Cerebellar nuclear complex (tissue), 1 donor: Measurements from ENCODE around the gene DDX51.

ENCODE experiments used
- DNase-seq, 2 experiments: peaks; one replicate each; lab custom pipeline; 2025; lab: John Stamatoyannopoulos, UW

The DDX51 gene

GRCh38 chr12:132166801-132167591 lies 22.9 kb upstream of the DDX51 start:
- no peak for DNase-seq

GRCh38 chr12:132166093-132166492 lies 22.0 kb upstream of the DDX51 start:
- DNase-seq: no peak

DNA sequence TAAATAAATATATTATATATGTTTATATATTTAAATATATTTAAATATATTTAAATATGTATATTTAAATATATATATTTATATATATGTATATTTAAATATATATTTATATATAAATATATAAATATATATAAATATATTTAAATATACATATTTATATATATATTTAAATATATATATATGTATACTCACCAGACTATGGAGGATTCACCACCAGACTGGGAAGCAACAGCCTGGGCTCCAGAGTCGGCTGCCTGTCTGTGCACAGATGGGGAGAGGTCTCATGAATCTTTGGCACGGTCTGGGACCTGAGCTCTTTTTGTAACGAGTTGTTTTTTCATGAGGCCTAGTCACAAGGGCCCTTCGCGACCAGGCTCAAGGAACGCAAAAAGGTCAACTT lies 21.5 kb upstream of the DDX51 start:
- no peak for DNase-seq

- no peak for DNase-seq
Measured at GRCh38 chr12:132164426-132164825, 20.3 kb upstream of the DDX51 start.

DNA sequence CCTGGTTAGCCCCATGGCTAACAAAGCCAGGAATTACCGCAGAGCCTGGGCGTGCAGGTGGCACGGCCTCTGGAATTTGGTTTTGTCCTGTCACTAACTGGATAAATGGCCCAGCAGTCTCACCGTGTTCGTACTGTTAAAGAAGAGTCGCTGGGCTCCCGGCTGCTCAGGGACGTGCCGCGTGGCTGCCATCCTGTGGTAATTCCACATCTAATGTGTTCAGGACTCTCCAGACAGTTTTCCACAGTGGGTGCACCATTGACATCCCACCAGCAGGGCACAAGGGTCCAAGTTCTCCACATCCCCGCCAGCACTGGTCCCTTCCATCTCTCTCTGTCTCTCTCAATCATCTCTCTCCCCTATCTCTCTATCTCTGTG lies 19.8 kb upstream of the DDX51 start:
- DNase-seq: no peak

DNA sequence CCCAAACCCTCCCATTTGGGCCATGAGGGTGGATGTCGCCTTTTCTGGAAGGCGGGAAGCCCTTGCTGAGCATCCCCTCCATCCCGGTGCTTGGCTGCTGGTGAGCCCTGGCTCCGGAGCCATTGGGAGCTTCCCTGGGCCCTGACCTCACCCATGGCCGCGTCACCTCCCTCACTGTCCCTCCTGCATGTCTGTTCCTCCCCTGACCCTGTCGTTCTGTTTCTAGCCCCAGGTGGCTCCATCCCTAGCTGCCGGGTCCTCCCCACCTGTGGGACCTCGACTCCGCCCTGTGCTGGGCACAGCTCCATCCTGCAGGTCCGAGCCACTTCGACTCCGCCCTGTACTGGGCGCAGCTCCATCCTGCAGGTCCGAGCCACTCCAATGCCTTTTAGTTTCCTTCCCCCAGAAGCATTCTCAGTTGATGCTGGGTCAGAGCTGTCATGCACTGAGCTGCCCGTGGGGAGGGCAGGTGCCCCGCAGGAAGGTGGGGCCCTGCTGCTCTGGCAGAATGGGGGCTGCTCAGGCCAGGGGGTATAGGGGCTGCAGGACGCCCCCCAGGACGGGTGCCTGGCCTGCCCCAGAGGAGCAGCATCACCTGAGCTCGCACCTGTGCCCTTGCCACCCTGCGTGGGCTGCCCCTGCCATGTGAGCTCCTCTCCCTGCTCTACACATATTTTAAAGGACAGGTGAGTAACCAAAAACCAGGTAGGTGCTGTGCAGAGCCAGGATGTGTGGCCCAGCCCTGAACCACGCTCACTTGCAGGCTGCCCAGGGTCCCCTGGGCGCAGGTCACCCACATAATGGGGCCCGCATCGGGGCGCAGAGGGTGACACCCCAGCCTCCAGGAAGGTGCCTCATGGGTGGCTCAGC lies 19.2 kb upstream of the DDX51 start:
- no peak for DNase-seq

DNA sequence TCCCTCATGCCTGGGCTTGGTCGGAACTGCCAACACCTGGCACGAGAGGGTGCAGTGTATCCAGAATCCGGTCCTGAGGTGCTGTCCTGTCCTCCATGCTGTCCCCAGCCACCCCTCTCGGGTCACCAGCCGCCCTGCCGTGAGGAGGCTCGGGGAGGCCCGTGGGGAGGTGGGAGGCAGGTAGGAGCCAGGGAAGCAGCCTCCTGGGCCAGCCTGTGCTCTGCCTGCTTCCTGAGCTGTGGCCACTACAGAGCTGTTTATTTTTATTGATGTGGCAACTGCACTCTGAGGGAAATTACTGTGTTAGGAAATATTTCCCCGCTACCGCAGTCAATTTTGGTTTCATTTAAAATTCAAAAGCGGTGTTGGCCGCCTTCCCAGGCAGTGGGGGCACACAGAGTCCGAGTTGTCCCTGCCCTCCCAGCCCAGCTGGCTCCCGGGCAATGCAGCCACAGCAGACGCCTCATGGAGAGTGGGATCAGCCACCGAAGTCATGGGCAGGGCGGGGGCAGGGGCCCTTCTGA lies 18.5 kb upstream of the DDX51 start:
- DNase-seq: no peak

- DNase-seq: no peak
Measured at GRCh38 chr12:132161796-132162507, 17.8 kb upstream of the DDX51 start.

GRCh38 chr12:132161036-132161781 lies 17.1 kb upstream of the DDX51 start:
- no peak for DNase-seq

- no peak for DNase-seq
Measured at GRCh38 chr12:132160601-132161035, 16.5 kb upstream of the DDX51 start.

DNA sequence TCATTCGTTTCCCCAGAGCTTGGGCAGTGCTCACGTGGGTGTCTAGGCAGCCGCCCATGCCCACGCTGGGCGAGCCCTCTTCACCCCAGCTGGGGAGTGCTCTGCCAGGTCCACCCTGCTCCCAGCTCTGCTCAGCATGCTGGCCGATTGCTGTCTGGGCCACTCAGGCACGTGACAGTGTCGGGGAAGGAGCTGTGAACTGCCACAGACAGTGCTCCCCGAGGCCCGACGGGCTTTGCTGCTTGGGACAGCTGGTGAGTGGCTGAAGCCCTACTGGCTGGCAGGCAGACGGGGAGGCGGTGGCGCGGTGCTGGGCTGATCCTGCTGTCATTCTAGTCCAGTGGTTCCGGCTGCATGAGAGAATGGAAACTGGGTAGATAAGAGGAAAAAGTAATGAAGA lies 15.9 kb upstream of the DDX51 start:
- no peak for DNase-seq

GRCh38 chr12:132159555-132160003 lies 15.5 kb upstream of the DDX51 start:
- DNase-seq: no peak

- no peak for DNase-seq
Measured at GRCh38 chr12:132158677-132159554, 14.8 kb upstream of the DDX51 start.

DNA sequence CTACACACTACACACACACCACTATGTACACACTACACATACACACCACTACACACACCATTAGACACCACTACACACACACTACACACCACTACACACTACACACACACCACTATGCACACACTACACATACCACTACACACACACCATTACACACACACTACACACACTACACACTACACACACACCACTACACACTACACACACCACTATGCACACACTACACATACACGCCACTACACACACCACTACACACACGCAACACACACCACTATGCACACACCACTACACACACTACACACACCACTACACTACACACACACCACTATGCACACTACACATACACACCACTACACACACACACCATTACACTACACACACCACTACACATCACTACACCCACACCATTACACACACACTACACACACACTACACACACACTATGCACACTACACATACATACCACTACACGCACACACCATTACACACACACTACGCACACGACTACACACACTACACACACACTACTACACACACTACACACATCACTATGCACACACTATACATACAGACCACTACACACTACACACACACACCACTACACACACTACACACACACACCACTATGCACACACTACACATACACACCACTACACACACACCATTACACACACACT lies 13.8 kb upstream of the DDX51 start:
- DNase-seq: no peak

GRCh38 chr12:132156573-132157325 lies 12.6 kb upstream of the DDX51 start:
- no peak for DNase-seq

DNA sequence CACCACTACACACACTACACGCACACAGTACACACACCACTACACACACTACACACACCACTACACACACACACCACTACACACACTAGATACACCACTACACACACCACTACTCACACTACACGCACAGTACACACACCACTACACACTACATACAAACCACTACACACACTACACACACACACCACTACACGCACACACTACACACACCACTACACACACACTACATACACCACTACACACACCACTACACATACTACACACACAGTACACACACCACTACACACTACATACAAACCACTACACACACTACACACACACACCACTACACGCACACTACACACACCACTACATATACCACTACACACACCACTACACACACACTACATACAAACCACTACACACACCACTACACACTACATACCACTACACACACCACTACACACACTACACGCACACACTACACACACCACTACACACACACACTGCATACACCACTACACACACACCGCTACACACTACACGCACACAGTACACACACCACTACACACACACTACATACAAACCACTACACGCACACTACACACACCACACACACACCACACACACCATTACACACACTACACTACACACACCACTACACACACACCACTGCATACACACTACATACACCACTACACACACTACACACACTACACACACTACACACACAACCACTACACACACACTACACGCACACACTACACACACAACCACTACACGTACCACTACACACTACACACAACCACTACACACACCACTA lies 11.9 kb upstream of the DDX51 start:
- DNase-seq: no peak

DNA sequence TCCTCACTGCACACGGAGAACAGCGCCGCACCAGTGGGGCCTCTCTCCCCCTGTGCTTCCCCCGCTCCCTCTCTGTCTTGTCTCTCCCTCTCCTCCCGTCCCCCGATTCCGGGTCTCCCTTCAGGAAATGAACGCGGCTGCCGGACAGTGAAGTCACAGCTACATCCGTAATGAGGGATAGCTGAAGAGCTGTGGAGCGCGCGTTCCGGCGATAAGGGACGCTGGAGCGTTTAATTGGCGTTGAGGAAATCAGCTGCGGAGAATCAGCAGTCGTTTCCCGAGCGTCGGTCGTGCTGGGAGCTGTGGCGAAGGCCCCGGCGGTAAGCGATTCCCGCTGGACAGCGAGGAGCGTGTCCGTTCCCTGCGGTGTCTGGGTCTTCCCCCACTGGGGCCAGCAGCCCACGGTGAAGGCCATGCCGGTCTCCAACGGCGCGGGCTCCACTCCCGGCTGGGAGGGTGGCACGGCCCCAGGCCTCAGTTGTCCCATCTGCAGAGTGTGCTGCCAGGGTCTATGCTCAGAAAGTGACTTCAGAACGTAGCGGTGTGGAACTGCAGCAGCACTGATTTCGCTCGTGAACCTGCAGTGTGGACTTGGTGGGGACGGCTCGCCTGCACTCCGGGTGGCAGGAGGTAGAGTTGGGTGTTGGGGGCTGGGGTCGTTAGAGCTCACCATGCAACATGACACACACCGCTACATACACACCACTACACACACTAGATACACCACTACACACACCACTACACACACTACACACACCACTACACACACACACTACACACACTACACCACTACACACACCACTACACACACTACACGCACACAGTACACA lies 11.0 kb upstream of the DDX51 start:
- no peak for DNase-seq
